ENCODE measurements around the gene RPS6KA6. TPM values are rescaled to one million over a fixed set of nuclear protein-coding genes. Genes with fewer than 3 reads are reported as not detected.

The RPS6KA6 gene
- total RNA-seq (2014; rRNA removed; shearing (Covaris generic); ENCODE audit: low replicate concordance): not detected in 2 replicates

GRCh38 chrX:84187533-84188319 lies at the start of gene RPS6KA6:
Gene RPS6KA6 (minus strand): TSS chrX:84188199. CDS start chrX:84187899, 300 bp downstream.
- H3K9me3 ChIP-seq: no peaks in the 10 kb centered on the region
- DNase-seq: peak; percentile 3

GRCh38 chrX:84224741-84225140 lies 36.7 kb upstream of the RPS6KA6 start:
- Histone ChIP-seq H3K9me3 (no peaks in the 10 kb centered on the region), H3K27me3 (no peaks in the 10 kb centered on the region), H3K36me3 (no peaks in the 10 kb centered on the region), H3K4me3 (no peak overlapping the region)
- peak; percentile 0 for DNase-seq

More at GRCh38 chrX:84187533-84188319, at the start of gene RPS6KA6:
- Histone ChIP-seq H3K27me3 (peaks cover 3% of the 10 kb centered on the region), H3K4me3 (no peak within 1 kb of the TSS), H3K36me3 (no peaks in the 10 kb centered on the region)

GRCh38 chrX:84223261-84223660 lies 35.3 kb upstream of the RPS6KA6 start:
- no peak for DNase-seq
- H3K9me3 ChIP-seq: no peaks in the 10 kb centered on the region
- no peak overlapping the region for H3K4me3 ChIP-seq

GRCh38 chrX:84221181-84221580 lies 33.2 kb upstream of the RPS6KA6 start:
- H3K4me3 ChIP-seq: no peak overlapping the region
- H3K27me3 ChIP-seq: no peaks in the 10 kb centered on the region
- H3K36me3 ChIP-seq: no peaks in the 10 kb centered on the region
- no peak for DNase-seq
- H3K9me3 ChIP-seq: no peaks in the 10 kb centered on the region

More at GRCh38 chrX:84223261-84223660, 35.3 kb upstream of the RPS6KA6 start:
- no peaks in the 10 kb centered on the region for H3K27me3 ChIP-seq
- H3K36me3 ChIP-seq: no peaks in the 10 kb centered on the region

- no peaks in the 10 kb centered on the region for H3K36me3 ChIP-seq
- H3K9me3 ChIP-seq: no peaks in the 10 kb centered on the region
- no peaks in the 10 kb centered on the region for H3K27me3 ChIP-seq
- no peak overlapping the region for H3K4me3 ChIP-seq
- DNase-seq: no peak
Observed at GRCh38 chrX:84219551-84219950, 31.6 kb upstream of the RPS6KA6 start.

- DNase-seq: no peak
- Histone ChIP-seq H3K36me3 (no peaks in the 10 kb centered on the region), H3K9me3 (no peaks in the 10 kb centered on the region), H3K4me3 (no peak overlapping the region), H3K27me3 (no peaks in the 10 kb centered on the region)
Observed at GRCh38 chrX:84218726-84219125, 30.7 kb upstream of the RPS6KA6 start.

- H3K9me3 ChIP-seq: no peaks in the 10 kb centered on the region
- DNase-seq: no peak
- H3K4me3 ChIP-seq: no peak overlapping the region
Observed at GRCh38 chrX:84216881-84217280, 28.9 kb upstream of the RPS6KA6 start.

GRCh38 chrX:84216406-84216805 lies 28.4 kb upstream of the RPS6KA6 start:
- H3K4me3 ChIP-seq: no peak overlapping the region
- H3K9me3 ChIP-seq: no peaks in the 10 kb centered on the region
- DNase-seq: no peak
- no peaks in the 10 kb centered on the region for H3K27me3 ChIP-seq
- H3K36me3 ChIP-seq: no peaks in the 10 kb centered on the region

More at GRCh38 chrX:84216881-84217280, 28.9 kb upstream of the RPS6KA6 start:
- Histone ChIP-seq H3K27me3 (no peaks in the 10 kb centered on the region), H3K36me3 (no peaks in the 10 kb centered on the region)

- DNase-seq: no peak
- Histone ChIP-seq H3K36me3 (no peaks in the 10 kb centered on the region), H3K27me3 (no peaks in the 10 kb centered on the region), H3K9me3 (no peaks in the 10 kb centered on the region), H3K4me3 (no peak overlapping the region)
Observed at GRCh38 chrX:84205276-84205675, 17.3 kb upstream of the RPS6KA6 start.

- Histone ChIP-seq H3K4me3 (no peak overlapping the region), H3K27me3 (no peaks in the 10 kb centered on the region), H3K9me3 (no peaks in the 10 kb centered on the region), H3K36me3 (no peaks in the 10 kb centered on the region)
- no peak for DNase-seq
Observed at GRCh38 chrX:84199688-84200087, 11.7 kb upstream of the RPS6KA6 start.

- Histone ChIP-seq H3K9me3 (no peaks in the 10 kb centered on the region), H3K36me3 (no peaks in the 10 kb centered on the region), H3K4me3 (no peak overlapping the region), H3K27me3 (no peaks in the 10 kb centered on the region)
- DNase-seq: no peak
Observed at GRCh38 chrX:84197550-84197949, 9.6 kb upstream of the RPS6KA6 start.

GRCh38 chrX:84192006-84192405 lies 4.0 kb upstream of the RPS6KA6 start:
- Histone ChIP-seq H3K36me3 (no peaks in the 10 kb centered on the region), H3K4me3 (no peak overlapping the region), H3K27me3 (no peaks in the 10 kb centered on the region; the same call in 1 of the 2 replicates), H3K9me3 (no peaks in the 10 kb centered on the region)
- DNase-seq: no peak

- Histone ChIP-seq H3K4me3 (no peak overlapping the region), H3K36me3 (no peaks in the 10 kb centered on the region), H3K9me3 (no peaks in the 10 kb centered on the region), H3K27me3 (peaks cover 3% of the 10 kb centered on the region)
- DNase-seq: no peak
Observed at GRCh38 chrX:84189125-84189524, 1.1 kb upstream of the RPS6KA6 start.

GRCh38 chrX:84188320-84188834 lies 378 bp upstream of the RPS6KA6 start:
- peaks cover 3% of the 10 kb centered on the region for H3K27me3 ChIP-seq
- H3K4me3 ChIP-seq: no peak overlapping the region
- no peak for DNase-seq
- no peaks in the 10 kb centered on the region for H3K9me3 ChIP-seq
- no peaks in the 10 kb centered on the region for H3K36me3 ChIP-seq

GRCh38 chrX:84186603-84187532 lies 1.1 kb downstream of the RPS6KA6 start:
- H3K36me3 ChIP-seq: no peaks in the 10 kb centered on the region
- no peak overlapping the region for H3K4me3 ChIP-seq
- DNase-seq: no peak
- peaks cover 3% of the 10 kb centered on the region for H3K27me3 ChIP-seq
- no peaks in the 10 kb centered on the region for H3K9me3 ChIP-seq

- no peaks in the 10 kb centered on the region for H3K36me3 ChIP-seq
- H3K4me3 ChIP-seq: no peak overlapping the region
- no peak for DNase-seq
- H3K9me3 ChIP-seq: no peaks in the 10 kb centered on the region
- H3K27me3 ChIP-seq: peaks cover 3% of the 10 kb centered on the region
Observed at GRCh38 chrX:84182516-84182915, 5.5 kb downstream of the RPS6KA6 start.

GRCh38 chrX:84175958-84176357 lies 12.0 kb downstream of the RPS6KA6 start:
- Histone ChIP-seq H3K4me3 (no peak overlapping the region), H3K9me3 (no peaks in the 10 kb centered on the region), H3K36me3 (no peaks in the 10 kb centered on the region), H3K27me3 (no peaks in the 10 kb centered on the region)
- no peak for DNase-seq

Measured in MG63 (cell line).